Heart left ventricle (tissue), 13 donors: ENCODE results near the gene TAF11L14.

Experiments
- POLR2A ChIP-seq, 2 donors: fragments of 450-650 bp; IDR thresholded peaks; one replicate each; pipeline ENCODE4 v1.6.1; 2017; ENCODE audit warnings: antibody characterized with exemption in 2 of 2, mild to moderate bottlenecking in 2 of 2, moderate library complexity in 2 of 2
- TF ChIP-seq, protein P1 (sequence below), 12 donors: fragments of 200-600 bp; sonication (generic) in 4 of 12; IDR thresholded peaks; one replicate each; pipeline versions ENCODE4 v1.5.0 to v1.8.0; 2018 to 2022; ENCODE audit warnings: antibody characterized with exemption in 12 of 12, mild to moderate bottlenecking in 5 of 12
- donor health status: ischemic (EF 13 %, LVEDD 7.1; RV severe dilation, severe dysfunction).
- donor health status: DM: no; HTN: yes; CAD: no.
- donor health status: DM: no; HTN: no; CAD: no.
- donor health status: ischemic (EF 25% LVEDD 6.9; RV normal size, moderate dysfunction).
- donor health status: ischemic (EF 25% LVEDD 5.7; RV mildly dilated, moderate dysfunction).
- donor health status: ischemic (EF 35%, LVEDD 5.7; RV mildly dilated, moderate dysfunction).
- donor health status: nonischemic (EF 11% LVEDD 7.7; RV severe dilation, severe dysfunction).
- donor health status: DM: yes; HTN: yes; CAD: no.
- donor health status: PGD.
- donor health status: ischemic (EF 29% LVEDD 5.4; RV normal size, mild dysfunction).
- donor health status: nonischemic (EF 23%, LVEDD 6.1; RV moderate dilation, normal function).

DNA sequence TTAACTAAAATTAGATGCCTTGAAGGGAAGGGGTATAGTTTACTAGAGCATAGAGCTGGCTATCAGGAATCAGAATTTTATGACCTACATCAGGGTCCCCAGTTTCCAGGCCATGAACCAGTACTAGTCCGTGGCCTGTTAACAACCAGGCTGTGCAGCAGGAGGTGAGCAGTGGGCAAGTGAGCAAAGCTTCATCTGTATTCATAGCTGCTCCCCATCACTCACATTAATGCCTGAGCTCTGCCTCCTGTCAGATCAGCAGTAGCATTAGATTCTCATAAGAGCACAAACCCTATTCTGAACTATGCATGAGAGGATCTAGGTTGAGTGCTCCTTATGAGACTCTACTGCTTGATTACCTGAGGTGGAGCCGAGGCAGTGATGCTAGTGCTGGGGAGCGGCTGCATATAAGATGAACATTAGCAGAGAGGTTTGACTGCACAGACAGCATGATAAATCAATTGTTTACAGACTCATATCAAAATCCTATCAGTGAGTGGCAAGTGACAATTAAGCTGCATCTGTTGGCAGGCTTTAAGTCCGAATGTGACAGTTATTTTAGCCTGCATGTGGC, 44.6 kb downstream of the TAF11L14 start:
- TF ChIP-seq, protein P1, sequence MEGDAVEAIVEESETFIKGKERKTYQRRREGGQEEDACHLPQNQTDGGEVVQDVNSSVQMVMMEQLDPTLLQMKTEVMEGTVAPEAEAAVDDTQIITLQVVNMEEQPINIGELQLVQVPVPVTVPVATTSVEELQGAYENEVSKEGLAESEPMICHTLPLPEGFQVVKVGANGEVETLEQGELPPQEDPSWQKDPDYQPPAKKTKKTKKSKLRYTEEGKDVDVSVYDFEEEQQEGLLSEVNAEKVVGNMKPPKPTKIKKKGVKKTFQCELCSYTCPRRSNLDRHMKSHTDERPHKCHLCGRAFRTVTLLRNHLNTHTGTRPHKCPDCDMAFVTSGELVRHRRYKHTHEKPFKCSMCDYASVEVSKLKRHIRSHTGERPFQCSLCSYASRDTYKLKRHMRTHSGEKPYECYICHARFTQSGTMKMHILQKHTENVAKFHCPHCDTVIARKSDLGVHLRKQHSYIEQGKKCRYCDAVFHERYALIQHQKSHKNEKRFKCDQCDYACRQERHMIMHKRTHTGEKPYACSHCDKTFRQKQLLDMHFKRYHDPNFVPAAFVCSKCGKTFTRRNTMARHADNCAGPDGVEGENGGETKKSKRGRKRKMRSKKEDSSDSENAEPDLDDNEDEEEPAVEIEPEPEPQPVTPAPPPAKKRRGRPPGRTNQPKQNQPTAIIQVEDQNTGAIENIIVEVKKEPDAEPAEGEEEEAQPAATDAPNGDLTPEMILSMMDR (IDR thresholded peaks at IDR 0.05) = no peak
- no peak for TF ChIP-seq POLR2A (IDR thresholded peaks at IDR 0.05)
